Erythroblast (primary cell): Measurements from ENCODE around the gene KBTBD8.

Experiments used
- GATA1 ChIP-seq: IDR thresholded peaks from 2 replicates; pipeline ENCODE4 v1.6.1; 2011; ENCODE audit warnings: low read depth, mild to moderate bottlenecking, control low read depth, low read length, moderate library complexity
- POLR2A ChIP-seq: IDR thresholded peaks from 2 replicates; pipeline ENCODE4 v1.6.1; 2011; ENCODE audit warnings: mild to moderate bottlenecking, low read length

GRCh38 chr3:67016522-67017080 is 18.5 kb downstream of the KBTBD8 start:
- TF ChIP-seq POLR2A: no peak
- TF ChIP-seq GATA1: no peak
